ENCODE measurements around the gene MEI4. TPM values are rescaled to one million over a fixed set of nuclear protein-coding genes. Genes with fewer than 3 reads are reported as not detected.

The MEI4 gene, protein sequence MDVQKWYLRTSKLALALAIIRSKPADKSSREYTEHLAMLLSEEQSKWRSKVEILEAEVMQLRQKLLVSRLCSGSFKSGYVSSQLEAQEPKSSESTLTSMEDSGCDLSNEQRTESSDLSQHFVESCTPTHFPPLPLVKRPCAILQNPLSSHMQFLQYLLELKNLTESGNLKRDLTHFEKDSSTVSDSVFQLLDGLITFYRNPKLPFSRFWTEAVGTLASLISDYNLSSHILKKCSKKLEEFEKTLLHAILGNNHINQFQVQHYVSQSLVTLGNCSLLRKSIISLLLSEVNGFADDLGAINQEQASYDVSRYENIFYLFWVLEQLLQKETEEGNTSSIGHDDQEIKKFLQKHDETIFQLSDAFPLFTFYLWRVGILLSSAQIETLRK
- 0.30 and 0.38 TPM in 2 replicates for total RNA-seq (2014; rRNA removed; shearing (Covaris generic))

DNA sequence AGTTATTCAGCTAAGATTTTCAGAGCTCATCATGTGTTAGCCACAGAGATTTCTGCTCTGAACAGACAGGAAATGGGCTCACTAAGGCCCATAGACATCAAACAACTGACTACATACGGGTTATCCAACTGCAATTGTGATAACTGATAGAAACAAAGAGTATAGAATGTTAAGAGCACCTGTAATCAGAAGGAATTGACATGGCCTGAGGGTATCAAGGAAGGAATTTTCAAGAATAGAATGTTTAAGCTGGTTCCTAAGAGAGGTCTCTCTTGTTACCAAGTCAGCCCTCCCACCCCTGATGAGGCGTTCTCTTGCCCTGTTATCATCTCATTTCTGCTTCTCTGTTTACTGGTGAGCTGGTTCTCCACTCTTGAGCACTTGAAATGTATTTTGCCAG lies at the start of gene MEI4:
Gene MEI4 (plus strand): TSS at position 301 of the 400 bp plus-strand sequence. CDS start 37,633 bp downstream, outside the sequence.
- Histone ChIP-seq H3K27me3 (ENCODE audit: control insufficient read depth, insufficient read depth, low read length) (no peaks in the 10 kb centered on the region), H3K4me3 (ENCODE audit: insufficient read depth, low read depth, low read length) (no peak within 1 kb of the TSS), H3K36me3 (replicated peaks; ENCODE audit: control insufficient read depth, insufficient read depth, low read length) (no peaks in the 10 kb centered on the region)
- DNase-seq = no peak

DNA sequence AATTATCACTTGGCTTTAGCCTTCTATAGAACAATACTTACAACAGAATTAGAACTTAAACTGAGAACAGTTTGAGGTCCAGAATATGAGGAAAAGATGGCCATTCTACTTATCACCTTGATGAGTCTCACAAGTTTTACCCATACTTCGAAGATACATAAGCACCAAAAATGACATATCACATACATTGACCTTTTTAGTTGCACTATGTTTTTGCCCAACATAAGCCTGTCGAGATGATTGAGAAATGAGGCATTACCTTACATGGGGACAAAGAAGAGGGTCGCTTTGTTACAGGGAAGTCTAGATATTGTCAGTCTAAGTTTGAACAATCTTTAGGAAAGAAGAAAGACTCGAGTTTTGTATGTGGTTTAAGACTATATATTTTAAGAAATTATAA lies 48.4 kb upstream of the MEI4 start:
- Histone ChIP-seq H3K4me3 (ENCODE audit: insufficient read depth, low read depth, low read length) (no peak overlapping the region), H3K27me3 (ENCODE audit: control insufficient read depth, insufficient read depth, low read length) (no peaks in the 10 kb centered on the region), H3K36me3 (replicated peaks; ENCODE audit: control insufficient read depth, insufficient read depth, low read length) (no peaks in the 10 kb centered on the region)
- DNase-seq = no peak

DNA sequence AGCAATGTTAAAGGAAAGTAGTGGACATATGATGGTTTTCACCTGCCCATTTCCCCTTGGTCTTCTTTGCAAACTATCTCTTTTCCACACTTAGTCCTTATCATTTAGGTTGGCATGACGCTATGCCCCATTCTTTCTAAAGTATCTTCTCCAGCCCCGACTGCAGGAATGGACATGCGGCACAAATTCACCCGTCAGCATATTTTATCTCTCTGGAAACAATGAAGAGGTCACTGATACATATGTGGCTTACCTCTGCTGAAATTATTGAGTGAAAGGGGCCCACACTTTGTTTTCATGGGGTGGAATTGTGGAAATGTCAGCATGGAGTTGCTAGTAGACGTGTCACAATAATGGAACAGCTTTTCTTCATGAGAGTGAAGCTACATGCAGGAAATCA lies 45.8 kb upstream of the MEI4 start:
- no peak overlapping the region for H3K4me3 ChIP-seq (ENCODE audit: insufficient read depth, low read depth, low read length)
- no peaks in the 10 kb centered on the region for H3K36me3 ChIP-seq (replicated peaks; ENCODE audit: control insufficient read depth, insufficient read depth, low read length)
- no peak for DNase-seq
- no peaks in the 10 kb centered on the region for H3K27me3 ChIP-seq (ENCODE audit: control insufficient read depth, insufficient read depth, low read length)

DNA sequence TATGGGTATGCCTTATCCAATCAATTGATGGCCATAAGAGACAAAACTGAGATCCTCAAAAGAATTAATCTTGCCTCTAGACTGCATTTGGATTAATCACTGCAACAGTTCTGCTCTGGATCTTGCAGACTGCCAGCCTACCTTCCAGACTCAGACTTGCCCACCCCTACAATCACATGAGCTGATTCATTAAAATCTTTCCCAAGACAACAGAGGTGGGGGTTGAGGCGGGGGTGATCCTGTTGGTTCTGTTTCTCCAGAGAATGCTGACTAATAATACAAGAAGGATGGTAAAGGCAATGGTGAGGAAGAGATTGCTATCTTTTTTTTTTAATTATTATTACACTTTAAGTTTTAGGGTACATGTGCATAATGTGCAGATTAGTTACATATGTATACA lies 43.7 kb upstream of the MEI4 start:
- Histone ChIP-seq H3K4me3 (ENCODE audit: insufficient read depth, low read depth, low read length) (no peak overlapping the region), H3K27me3 (ENCODE audit: control insufficient read depth, insufficient read depth, low read length) (no peaks in the 10 kb centered on the region), H3K36me3 (replicated peaks; ENCODE audit: control insufficient read depth, insufficient read depth, low read length) (no peaks in the 10 kb centered on the region)
- DNase-seq = no peak

DNA sequence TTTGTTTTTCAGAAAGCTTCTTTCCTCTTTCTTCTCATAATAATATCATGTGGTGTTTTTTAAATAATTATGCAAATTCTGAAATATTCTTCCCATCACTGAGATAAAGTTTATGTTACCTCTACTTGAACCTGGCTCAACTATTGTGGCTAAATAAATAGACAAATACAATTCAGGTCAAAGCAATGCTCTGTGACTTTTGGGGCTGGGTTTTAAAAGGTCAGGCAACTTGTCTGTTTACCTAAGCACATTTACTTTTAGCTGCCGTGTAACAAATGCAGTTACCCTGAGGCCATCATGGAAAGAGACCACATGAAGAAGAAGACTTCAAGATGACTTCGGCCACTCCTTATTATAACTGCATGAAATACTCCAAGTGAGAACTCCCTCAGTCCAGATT lies 33.7 kb upstream of the MEI4 start:
- Histone ChIP-seq H3K27me3 (ENCODE audit: control insufficient read depth, insufficient read depth, low read length) (no peaks in the 10 kb centered on the region), H3K4me3 (ENCODE audit: insufficient read depth, low read depth, low read length) (no peak overlapping the region), H3K36me3 (replicated peaks; ENCODE audit: control insufficient read depth, insufficient read depth, low read length) (no peaks in the 10 kb centered on the region)
- no peak for DNase-seq

DNA sequence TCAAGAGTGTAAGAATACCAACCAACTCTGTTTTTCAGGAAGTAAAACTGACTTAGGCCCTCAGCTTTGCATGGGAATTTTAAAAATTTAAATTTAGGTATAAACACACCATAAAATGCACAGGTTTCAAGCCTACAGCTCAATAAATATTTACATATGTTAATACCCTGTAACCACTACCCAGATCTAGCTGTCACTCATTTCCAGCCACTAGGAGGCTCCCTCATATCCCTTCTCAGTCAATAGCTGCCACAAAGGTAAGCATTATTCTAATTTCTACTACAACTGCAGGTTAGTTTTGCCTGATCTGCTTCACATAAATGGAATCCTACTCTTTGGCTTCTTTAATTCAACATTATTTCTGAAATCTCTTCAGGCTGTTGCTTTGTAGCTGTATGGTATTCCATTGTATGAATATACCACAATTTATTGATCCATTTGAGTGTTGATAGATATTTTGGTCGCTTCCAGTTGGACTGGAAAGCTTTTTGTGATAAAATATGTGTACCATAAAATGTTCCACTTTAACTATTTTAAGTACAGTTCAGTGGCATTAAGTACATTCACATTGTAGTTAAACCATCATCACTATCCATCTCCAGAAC lies 32.5 kb upstream of the MEI4 start:
- Histone ChIP-seq H3K4me3 (ENCODE audit: insufficient read depth, low read depth, low read length) (no peak overlapping the region), H3K27me3 (ENCODE audit: control insufficient read depth, insufficient read depth, low read length) (no peaks in the 10 kb centered on the region), H3K36me3 (replicated peaks; ENCODE audit: control insufficient read depth, insufficient read depth, low read length) (no peaks in the 10 kb centered on the region)
- no peak for DNase-seq

DNA sequence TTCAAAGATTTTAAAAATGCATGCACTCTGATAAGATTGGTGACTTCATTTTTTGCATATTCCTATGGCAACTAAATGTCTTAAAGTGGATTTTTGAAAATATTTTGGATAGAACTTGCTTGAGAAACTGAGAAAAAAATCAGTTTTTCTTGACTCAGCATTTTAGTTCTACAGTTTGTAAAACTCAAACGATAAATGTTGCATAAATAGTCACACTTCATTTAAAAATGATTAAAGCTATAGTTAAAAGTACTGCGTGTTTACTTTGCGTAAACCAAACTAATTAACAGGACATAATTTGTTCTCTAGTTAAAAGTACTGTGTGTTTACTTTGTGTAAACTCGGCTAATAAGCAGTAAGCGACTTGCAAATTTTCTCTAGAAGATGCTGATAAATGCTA lies 28.3 kb upstream of the MEI4 start:
- DNase-seq = no peak
- H3K36me3 ChIP-seq (replicated peaks; ENCODE audit: control insufficient read depth, insufficient read depth, low read length) = no peaks in the 10 kb centered on the region
- H3K27me3 ChIP-seq (ENCODE audit: control insufficient read depth, insufficient read depth, low read length) = no peaks in the 10 kb centered on the region
- H3K4me3 ChIP-seq (ENCODE audit: insufficient read depth, low read depth, low read length) = no peak overlapping the region

DNA sequence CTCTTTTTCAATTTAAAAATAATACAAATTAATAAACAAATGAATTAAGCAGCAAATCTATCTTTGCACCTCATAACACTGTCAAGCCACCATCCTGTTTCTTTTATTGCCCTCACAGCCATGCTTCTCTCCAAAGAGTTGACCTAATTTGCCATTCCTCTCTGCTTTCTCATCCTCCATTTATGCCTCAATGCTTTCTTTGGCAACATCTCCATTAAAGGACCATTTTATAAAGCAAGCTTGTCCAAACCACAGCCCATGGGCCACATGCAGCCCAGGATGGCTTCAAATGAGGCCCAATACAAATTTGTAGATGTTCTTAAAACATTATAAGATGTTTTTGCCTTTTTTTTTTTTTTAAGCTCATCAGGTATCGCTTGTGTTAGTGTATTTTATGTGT lies 26.4 kb upstream of the MEI4 start:
- DNase-seq = no peak

DNA sequence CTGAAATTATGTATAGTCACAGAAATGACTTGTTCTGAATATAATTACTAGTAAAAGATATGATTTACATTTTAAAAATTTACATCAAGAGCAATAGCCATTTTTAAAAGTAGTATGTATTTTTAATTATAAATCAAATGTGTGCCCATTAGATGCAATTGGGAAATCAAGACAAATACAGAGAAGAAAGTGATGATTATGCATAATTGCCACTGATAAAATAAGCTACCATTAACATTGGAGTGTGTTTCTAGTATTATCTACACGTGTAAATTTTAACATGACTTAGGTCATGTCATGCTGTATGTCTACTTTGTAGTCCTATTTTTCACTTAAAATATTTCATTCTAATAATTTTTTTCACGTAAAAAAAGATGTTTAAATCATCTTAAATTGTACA lies 22.8 kb upstream of the MEI4 start:
- H3K27me3 ChIP-seq (ENCODE audit: control insufficient read depth, insufficient read depth, low read length) = no peaks in the 10 kb centered on the region
- DNase-seq = no peak
- no peaks in the 10 kb centered on the region for H3K36me3 ChIP-seq (replicated peaks; ENCODE audit: control insufficient read depth, insufficient read depth, low read length)
- no peak overlapping the region for H3K4me3 ChIP-seq (ENCODE audit: insufficient read depth, low read depth, low read length)

More for the DNA sequence above, 26.4 kb upstream of the MEI4 start:
- Histone ChIP-seq H3K36me3 (replicated peaks; ENCODE audit: control insufficient read depth, insufficient read depth, low read length) (no peaks in the 10 kb centered on the region), H3K4me3 (ENCODE audit: insufficient read depth, low read depth, low read length) (no peak overlapping the region), H3K27me3 (ENCODE audit: control insufficient read depth, insufficient read depth, low read length) (no peaks in the 10 kb centered on the region)

DNA sequence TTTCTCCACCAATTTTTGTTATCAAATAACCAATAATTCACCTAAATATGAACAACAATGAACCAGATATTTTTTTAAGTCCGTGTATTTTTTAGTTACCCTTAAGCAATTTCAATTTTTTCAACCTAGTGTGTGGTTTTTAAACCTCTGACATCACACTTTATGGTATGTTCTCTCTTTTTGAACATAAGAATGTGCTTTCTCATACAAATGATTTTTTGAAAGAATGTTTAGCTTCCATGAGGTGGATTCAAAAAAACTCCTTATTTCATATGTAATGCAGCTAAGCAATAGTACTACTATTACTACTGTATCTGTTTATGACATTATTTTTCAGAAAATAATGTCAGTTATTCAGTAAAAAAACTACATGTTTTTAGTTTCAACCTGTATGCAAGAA lies 19.4 kb upstream of the MEI4 start:
- H3K36me3 ChIP-seq (replicated peaks; ENCODE audit: control insufficient read depth, insufficient read depth, low read length) = no peaks in the 10 kb centered on the region
- H3K4me3 ChIP-seq (ENCODE audit: insufficient read depth, low read depth, low read length) = no peak overlapping the region
- no peaks in the 10 kb centered on the region for H3K27me3 ChIP-seq (ENCODE audit: control insufficient read depth, insufficient read depth, low read length)
- DNase-seq = no peak

DNA sequence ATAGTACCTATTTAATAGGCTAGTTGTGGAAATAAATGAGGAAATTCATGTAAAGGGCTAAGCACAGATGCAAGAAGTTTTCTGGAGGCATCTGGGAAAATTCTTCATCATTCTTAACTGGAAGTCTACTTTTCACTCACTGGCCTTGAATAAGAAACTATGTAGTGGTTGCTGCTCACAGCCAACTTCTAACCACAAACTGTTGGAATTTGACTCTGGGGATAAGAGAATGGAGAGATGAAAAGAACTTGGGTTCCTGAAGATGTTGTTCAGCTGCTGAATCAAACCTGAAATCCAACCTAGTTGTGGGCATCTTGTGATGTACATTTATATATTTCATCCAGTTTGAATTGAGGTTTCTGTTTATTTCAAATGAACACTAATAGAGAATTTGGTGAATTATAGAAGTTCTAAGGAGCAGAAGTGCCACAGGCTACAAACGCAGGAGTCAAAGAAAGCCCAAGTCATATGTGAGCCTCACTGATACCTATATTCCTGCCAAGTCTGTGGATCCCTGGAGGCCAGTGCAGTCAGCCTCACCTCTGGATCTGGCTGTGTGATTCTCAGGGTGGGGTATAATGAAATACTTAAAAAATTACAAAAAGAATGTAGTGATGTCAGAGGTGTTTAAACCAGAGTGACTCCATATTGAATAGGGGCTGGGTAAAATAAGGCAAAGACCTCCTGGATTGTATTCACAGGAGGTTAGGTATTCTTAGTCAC lies 18.7 kb upstream of the MEI4 start:
- Histone ChIP-seq H3K4me3 (ENCODE audit: insufficient read depth, low read depth, low read length) (no peak overlapping the region), H3K27me3 (ENCODE audit: control insufficient read depth, insufficient read depth, low read length) (no peaks in the 10 kb centered on the region), H3K36me3 (replicated peaks; ENCODE audit: control insufficient read depth, insufficient read depth, low read length) (no peaks in the 10 kb centered on the region)
- no peak for DNase-seq

DNA sequence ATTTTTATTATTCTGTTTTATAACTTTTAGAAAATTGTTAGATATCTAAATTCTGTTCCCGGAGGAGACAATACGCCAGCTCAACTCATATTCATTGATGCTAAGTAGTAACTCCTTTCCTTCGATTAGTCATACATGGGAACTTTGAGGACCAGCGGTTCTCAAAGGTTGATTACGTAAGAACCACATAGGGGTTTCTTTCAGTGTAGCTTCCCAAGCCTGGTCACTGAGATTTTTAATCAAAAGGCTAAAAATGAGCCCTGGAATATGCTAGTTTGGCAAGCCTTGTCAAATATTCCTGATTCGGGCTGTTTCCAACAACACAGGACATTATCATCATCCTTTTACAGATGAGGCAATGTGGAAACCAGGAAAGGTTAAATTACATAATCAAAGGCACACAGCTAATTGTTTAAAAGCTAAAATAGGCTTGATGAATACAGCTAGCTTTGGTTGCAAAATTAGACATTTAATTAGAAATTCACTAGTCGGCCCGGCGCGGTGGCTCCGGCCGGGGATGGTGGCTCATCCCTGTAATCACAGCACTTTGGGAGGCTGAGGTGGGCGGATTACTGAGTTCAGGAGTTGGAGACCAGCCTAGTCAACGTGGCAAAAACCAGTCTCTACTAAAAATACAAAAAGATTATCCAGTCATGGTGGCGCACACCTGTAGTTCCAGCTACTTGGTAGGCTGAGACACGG lies 14.6 kb upstream of the MEI4 start:
- Histone ChIP-seq H3K27me3 (ENCODE audit: control insufficient read depth, insufficient read depth, low read length) (no peaks in the 10 kb centered on the region), H3K4me3 (ENCODE audit: insufficient read depth, low read depth, low read length) (no peak overlapping the region), H3K36me3 (replicated peaks; ENCODE audit: control insufficient read depth, insufficient read depth, low read length) (no peaks in the 10 kb centered on the region)
- DNase-seq = no peak

DNA sequence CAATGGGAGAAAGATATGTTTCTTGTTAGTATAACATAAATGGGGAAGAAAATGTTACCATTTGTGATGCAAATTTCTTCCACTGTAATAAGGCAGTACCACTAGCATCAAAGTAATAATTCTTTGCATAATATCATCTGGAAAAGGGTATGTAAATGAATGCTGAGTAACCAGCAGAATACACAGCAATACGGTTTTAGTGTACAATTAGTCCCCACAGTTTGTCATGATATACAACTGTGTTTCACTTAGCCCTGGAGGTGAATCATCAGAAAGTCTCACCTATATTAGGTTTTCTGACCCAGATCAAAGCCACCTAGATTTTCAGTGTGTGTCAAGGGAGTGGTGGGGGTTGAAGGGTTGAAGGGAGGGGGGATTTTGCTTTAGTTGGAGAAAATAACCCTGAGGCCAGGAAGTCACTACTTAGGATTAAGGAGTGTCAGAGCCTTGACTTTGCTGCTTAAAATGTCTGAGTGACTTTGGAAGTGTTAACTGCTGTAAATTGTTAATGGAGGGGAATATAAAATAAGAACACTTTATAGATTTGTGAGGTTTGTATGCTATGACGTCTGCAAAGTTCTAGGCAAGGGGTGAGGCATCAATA lies 8.6 kb upstream of the MEI4 start:
- Histone ChIP-seq H3K36me3 (replicated peaks; ENCODE audit: control insufficient read depth, insufficient read depth, low read length) (no peaks in the 10 kb centered on the region), H3K27me3 (ENCODE audit: control insufficient read depth, insufficient read depth, low read length) (no peaks in the 10 kb centered on the region), H3K4me3 (ENCODE audit: insufficient read depth, low read depth, low read length) (no peak overlapping the region)
- DNase-seq = no peak

DNA sequence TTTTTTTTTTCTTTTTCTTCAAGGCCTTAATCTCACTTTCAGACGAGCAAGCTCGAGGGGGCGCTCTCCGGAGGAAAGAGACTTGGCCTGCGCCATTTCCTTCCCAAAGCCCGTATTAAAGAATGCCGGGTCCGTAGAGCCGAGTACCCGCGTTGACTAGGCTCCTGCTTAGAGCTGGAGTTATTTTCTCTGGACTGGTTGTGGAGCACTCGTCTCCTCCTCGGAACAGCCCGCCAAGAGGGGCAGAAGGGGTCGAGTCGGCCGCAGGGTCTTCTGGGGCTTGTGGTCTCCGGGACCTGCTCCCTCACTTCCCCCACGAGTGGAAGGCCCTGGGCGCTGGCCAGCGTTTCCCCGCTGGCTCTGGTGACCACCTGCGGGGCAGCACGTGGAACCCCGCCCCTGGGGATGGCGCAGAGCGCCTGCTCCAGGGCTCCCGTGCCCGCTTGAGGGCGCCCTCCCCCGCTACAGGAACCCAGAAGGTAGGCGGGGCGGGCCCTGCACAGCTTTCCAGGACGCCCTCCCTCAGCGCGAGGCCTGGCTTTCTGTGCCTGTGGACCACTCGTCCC lies 2.7 kb upstream of the MEI4 start:
- peak; percentile 91 for DNase-seq
- Histone ChIP-seq H3K27me3 (ENCODE audit: control insufficient read depth, insufficient read depth, low read length) (no peaks in the 10 kb centered on the region), H3K4me3 (ENCODE audit: insufficient read depth, low read depth, low read length) (peak overlapping the region; percentile 46), H3K36me3 (replicated peaks; ENCODE audit: control insufficient read depth, insufficient read depth, low read length) (no peaks in the 10 kb centered on the region)
